Endothelial cell of umbilical vein (primary cell): ENCODE results near the gene DAB2. TPM values are rescaled to one million over a fixed set of nuclear protein-coding genes. Genes with fewer than 3 reads are reported as not detected.
A peak's percentile ranks its signal among the peaks of the same experiment; 100 is the strongest.

ENCODE experiments used
- BruUV-seq: library from RNA; stranded (reverse); fragments of 400-500 nt; replicated peaks from 2 replicates; lab custom pipeline; 2021; lab: Mats Ljungman, UMichigan
- CTCF ChIA-PET: fragments of 300-600, 350-600 bp; sonication (Branson Sonifier 250); formaldehyde crosslinking; loops from one replicate; lab custom pipeline; 2021; ENCODE audit warnings: antibody characterized with exemption, inconsistent platforms; lab: Charles Lee
- POLR2A ChIA-PET: fragments of 300-600, 350-600 bp; sonication (Branson Sonifier 250); formaldehyde crosslinking; loops from one replicate; lab custom pipeline; 2021; ENCODE audit warnings: antibody characterized with exemption, inconsistent platforms; lab: Charles Lee
- DNase-seq: peaks from one replicate; pipeline ENCODE4 v3.0.0-alpha.2; 2011; ENCODE audit warnings: low read depth, low spot score
- FAIRE-seq: peaks from 2 replicates; lab custom pipeline; 2011; peaks lifted over from hg19 to GRCh38; lab: Jason Lieb, UNC
- H2AFZ ChIP-seq: 2 replicates; pipeline ENCODE4 v1.6.0; 2012; ENCODE audit warnings: low read depth, low read length, control low read depth, inconsistent platforms
- H3K27ac ChIP-seq: 2 replicates; pipeline ENCODE4 v1.5.1; 2011; ENCODE audit warnings: low read depth, mild to moderate bottlenecking, control low read depth, low read length, moderate library complexity; ENCODE audit not compliant: insufficient read depth
- H3K27me3 ChIP-seq, 2 experiments: 2 replicates each; pipeline versions ENCODE4 v1.6.0 to v1.6.1; 2011; ENCODE audit warnings: low read length in 2 of 2, mixed read lengths in 1 of 2; ENCODE audit not compliant: control insufficient read depth in 2 of 2, insufficient read depth in 2 of 2
- H3K36me3 ChIP-seq, 2 experiments: 2 replicates in 1 of 2; 3 replicates in 1 of 2; pipeline ENCODE4 v1.5.1; 2011; ENCODE audit warnings: low read length in 2 of 2, mild to moderate bottlenecking in 1 of 2, moderate library complexity in 1 of 2; ENCODE audit not compliant: control insufficient read depth in 2 of 2, insufficient read depth in 2 of 2; ENCODE audit errors: extremely low read depth in 1 of 2
- H3K4me1 ChIP-seq: 3 replicates; pipeline ENCODE4 v1.5.1; 2011; ENCODE audit warnings: mild to moderate bottlenecking, low read length; ENCODE audit not compliant: control insufficient read depth, insufficient read depth; ENCODE audit errors: extremely low read depth
- H3K4me2 ChIP-seq: 2 replicates; pipeline ENCODE4 v1.6.1; 2011; ENCODE audit warnings: low read length, control low read depth, mixed read lengths; ENCODE audit not compliant: insufficient read depth
- H3K4me3 ChIP-seq, 3 experiments: fragments of 200-600 bp in 1 of 3; sonication (generic), shearing (Covaris generic) in 1 of 3; replicated peaks in 1 of 3; 2 replicates each; pipeline ENCODE4 v1.5.1; 2011 to 2016; ENCODE audit warnings: control low read depth in 3 of 3, low read length in 3 of 3, mild to moderate bottlenecking in 2 of 3, inconsistent platforms in 1 of 3, low read depth in 1 of 3, moderate library complexity in 1 of 3; ENCODE audit not compliant: insufficient read depth in 1 of 3
- H3K79me2 ChIP-seq: 2 replicates; pipeline ENCODE4 v1.6.0; 2012; ENCODE audit warnings: low read length, inconsistent platforms; ENCODE audit not compliant: control insufficient read depth, insufficient read depth
- H3K9ac ChIP-seq: replicated peaks from 2 replicates; pipeline ENCODE3; 2011; ENCODE audit warnings: low read length, control low read depth; ENCODE audit not compliant: insufficient read depth; ENCODE audit errors: extremely low read depth
- H3K9me1 ChIP-seq: replicated peaks from 3 replicates; pipeline ENCODE4 v1.6.0; 2011; ENCODE audit warnings: mild to moderate bottlenecking, low read length; ENCODE audit not compliant: control insufficient read depth, insufficient read depth; ENCODE audit errors: extremely low read depth
- H3K9me3 ChIP-seq: replicated peaks from 2 replicates; pipeline ENCODE4 v1.5.1; 2012; ENCODE audit warnings: low read length, inconsistent platforms; ENCODE audit not compliant: control insufficient read depth, insufficient read depth
- H4K20me1 ChIP-seq: replicated peaks from 2 replicates; pipeline ENCODE3; 2011; ENCODE audit warnings: mild to moderate bottlenecking, low read length; ENCODE audit not compliant: control insufficient read depth, insufficient read depth; ENCODE audit errors: extremely low read depth
- FOS ChIP-seq: IDR thresholded peaks from 2 replicates; pipeline ENCODE4 v1.6.1; 2011; ENCODE audit warnings: mild to moderate bottlenecking, low read length, moderate library complexity, borderline replicate concordance; ENCODE audit not compliant: insufficient read depth
- GATA2 ChIP-seq: IDR thresholded peaks from 2 replicates; pipeline ENCODE4 v1.7.0; 2011; ENCODE audit warnings: low read depth, mild to moderate bottlenecking, moderate library complexity, mixed read lengths, low read length; ENCODE audit not compliant: insufficient read length, insufficient read depth
- JUN ChIP-seq: IDR thresholded peaks from 2 replicates; pipeline ENCODE4 v1.6.1; 2011; ENCODE audit warnings: borderline replicate concordance, low read depth; ENCODE audit not compliant: insufficient read length, insufficient read depth
- MYC ChIP-seq: IDR thresholded peaks from one replicate; pipeline ENCODE4 v1.6.1; 2011; ENCODE audit warnings: mild to moderate bottlenecking, low read depth, low read length
- POLR2A ChIP-seq: IDR thresholded peaks from 2 replicates; pipeline ENCODE4 v1.6.1; 2012; ENCODE audit warnings: low read depth, mild to moderate bottlenecking, control low read depth, low read length
- POLR2AphosphoS5 ChIP-seq: IDR thresholded peaks from 2 replicates; pipeline ENCODE4 v1.6.1; 2012; ENCODE audit warnings: low read depth, mild to moderate bottlenecking, control low read depth, low read length, moderate library complexity; ENCODE audit not compliant: insufficient read depth
- dilution Hi-C: fragments of 300-500 bp; cut with MboI; formaldehyde crosslinking; loops from one replicate; pipeline ENCODE4 v1.15.0; 2019; ENCODE audit warnings: low sequenced_read_pairs; ENCODE audit not compliant: extremely low pct_ligation_motif_present
- intact Hi-C: fragments of 100-400 bp; cut with micrococcal nuclease; formaldehyde crosslinking; loops from one replicate; pipeline ENCODE4 v1.10.0; 2022
- polyA plus RNA-seq, 4 experiments: library from polyadenylated mRNA; depleted of rRNA in 3 of 4; stranded (reverse) in 3 of 4; unstranded in 1 of 4; fragments of >200 nt; gene quantifications; 2 replicates each; pipeline versions ENCODE4 v1.2.1 to v1.2.3, GENCODE V29; 2011 to 2012; ENCODE audit warnings: missing spikeins in 1 of 4
- total RNA-seq: library from RNA; stranded (reverse); gene quantifications from 2 replicates; pipeline ENCODE4 v1.2.3, GENCODE V29; 2021
- TF ChIP-seq, protein P1 (sequence below), 2 donors: IDR thresholded peaks; 1 replicate in 1 of 2; 2 replicates in 1 of 2; pipeline ENCODE4 v1.5.1; 2011; ENCODE audit warnings: low read length in 2 of 2, mild to moderate bottlenecking in 2 of 2, moderate library complexity in 2 of 2, control low read depth in 1 of 2, inconsistent platforms in 1 of 2, low read depth in 1 of 2; ENCODE audit not compliant: insufficient read depth in 1 of 2; ENCODE audit errors: extremely low read depth in 1 of 2
- TF ChIP-seq, protein P2 (sequence below): IDR thresholded peaks from 2 replicates; pipeline ENCODE4 v1.6.1; 2011; ENCODE audit not compliant: insufficient read depth, insufficient read length

DAB2 gene
- total and polyA plus RNA-seq, 2 donors (not counting 3 experiments of a cell fraction or from before 2014, with no cell fraction given): 168 to 283 TPM

DNA sequence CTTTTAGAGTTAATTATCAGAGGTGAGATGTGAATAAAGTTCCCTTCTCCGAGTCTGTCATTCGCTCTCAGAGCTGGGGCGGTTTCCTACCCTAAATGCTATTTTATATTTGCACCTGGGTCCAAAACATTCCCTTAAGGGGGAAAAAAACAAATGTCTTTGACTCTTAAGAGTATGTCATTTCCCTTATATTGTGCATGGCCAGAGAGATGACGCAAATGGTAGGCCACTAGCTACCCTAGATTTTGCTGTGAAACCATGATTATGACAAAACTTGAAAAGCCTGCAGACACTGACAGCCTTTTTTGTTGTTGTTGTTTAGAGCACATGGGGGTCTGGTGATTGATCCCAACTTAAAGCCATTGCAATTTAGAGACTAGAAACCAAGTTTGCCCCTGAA, 12.8 kb downstream of the DAB2 start:
- no peak for FAIRE-seq
- POLR2A ChIA-PET: interaction anchor here (5.8 kb wide), 1 partner anchor 12 kb away, joined by 40 read pairs; the partner anchor contains the start of gene DAB2

More for the DNA sequence above, 12.8 kb downstream of the DAB2 start:
- dilution Hi-C loops: loop anchor here (25.0 kb wide), 1 partner anchor 125 kb away; no protein-coding TSS in a partner anchor
- no peaks in the 10 kb centered on the region for H3K9me1 ChIP-seq
- intact Hi-C loops: loop anchor here (1.0 kb wide), 1 partner anchor 8 kb away; no protein-coding TSS in a partner anchor
- no peak overlapping the region for H3K4me3 ChIP-seq
- peaks cover 98% of the 10 kb centered on the region for H3K79me2 ChIP-seq
- no peak for DNase-seq
- TF ChIP-seq, protein P1, sequence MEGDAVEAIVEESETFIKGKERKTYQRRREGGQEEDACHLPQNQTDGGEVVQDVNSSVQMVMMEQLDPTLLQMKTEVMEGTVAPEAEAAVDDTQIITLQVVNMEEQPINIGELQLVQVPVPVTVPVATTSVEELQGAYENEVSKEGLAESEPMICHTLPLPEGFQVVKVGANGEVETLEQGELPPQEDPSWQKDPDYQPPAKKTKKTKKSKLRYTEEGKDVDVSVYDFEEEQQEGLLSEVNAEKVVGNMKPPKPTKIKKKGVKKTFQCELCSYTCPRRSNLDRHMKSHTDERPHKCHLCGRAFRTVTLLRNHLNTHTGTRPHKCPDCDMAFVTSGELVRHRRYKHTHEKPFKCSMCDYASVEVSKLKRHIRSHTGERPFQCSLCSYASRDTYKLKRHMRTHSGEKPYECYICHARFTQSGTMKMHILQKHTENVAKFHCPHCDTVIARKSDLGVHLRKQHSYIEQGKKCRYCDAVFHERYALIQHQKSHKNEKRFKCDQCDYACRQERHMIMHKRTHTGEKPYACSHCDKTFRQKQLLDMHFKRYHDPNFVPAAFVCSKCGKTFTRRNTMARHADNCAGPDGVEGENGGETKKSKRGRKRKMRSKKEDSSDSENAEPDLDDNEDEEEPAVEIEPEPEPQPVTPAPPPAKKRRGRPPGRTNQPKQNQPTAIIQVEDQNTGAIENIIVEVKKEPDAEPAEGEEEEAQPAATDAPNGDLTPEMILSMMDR (IDR thresholded peaks at IDR 0.05; ENCODE audit: extremely low read depth in 1 of 2, insufficient read depth in 1 of 2, low read depth in 1 of 2, low read length in 2 of 2): no peak
- TF ChIP-seq GATA2 (no peak), FOS (no peak), POLR2A (no peak), MYC (no peak), POLR2AphosphoS5 (no peak), JUN (no peak)
- TF ChIP-seq, protein P2, sequence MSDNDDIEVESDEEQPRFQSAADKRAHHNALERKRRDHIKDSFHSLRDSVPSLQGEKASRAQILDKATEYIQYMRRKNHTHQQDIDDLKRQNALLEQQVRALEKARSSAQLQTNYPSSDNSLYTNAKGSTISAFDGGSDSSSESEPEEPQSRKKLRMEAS: no peak
- no TSS peak for BruUV-seq
- H3K4me1 ChIP-seq: peaks cover 46% of the 10 kb centered on the region
- peaks cover 9 to 11% of the 10 kb centered on the region in 2 experiments for H3K36me3 ChIP-seq
- H3K27ac ChIP-seq: peak overlapping the region; percentile 3
- peak overlapping the region; percentile 72 for H3K4me2 ChIP-seq
- H3K27me3 ChIP-seq: no peaks in the 10 kb centered on the region
- H2AFZ ChIP-seq: no peak overlapping the region
- no peak overlapping the region for H3K9ac ChIP-seq
- CTCF ChIA-PET: interaction anchor here (1.3 to 3.0 kb wide), 4 partner anchors 10 to 136 kb away, joined by 5 to 24 read pairs (median 14); partner anchors contain the start of gene DAB2
- H3K9me3 ChIP-seq: no peaks in the 10 kb centered on the region
- H4K20me1 ChIP-seq: peaks cover 34% of the 10 kb centered on the region
